NCI-H1105 treated with DMSO at 0.1 percent for 48 hours (cell line): ENCODE data around the gene CTSC.
"Not testable (repeated sequence)": the region's sequence is repeated elsewhere in the genome, so short reads cannot be mapped to it uniquely, and the experiment has no call there.

Experiments
- DNase-seq: peaks from one replicate; lab custom pipeline; 2025; lab: John Stamatoyannopoulos, UW

CTSC gene

GRCh38 chr11:88352139-88352538 is 14.6 kb upstream of the CTSC start:
- DNase-seq = no peak

- DNase-seq = no peak
Observed at GRCh38 chr11:88348870-88349269, 11.3 kb upstream of the CTSC start.

GRCh38 chr11:88345949-88346348 is 8.4 kb upstream of the CTSC start:
- DNase-seq = no peak

- DNase-seq = no peak
Observed at GRCh38 chr11:88345408-88345807, 7.9 kb upstream of the CTSC start.

- DNase-seq = no peak
Observed at GRCh38 chr11:88344869-88345268, 7.3 kb upstream of the CTSC start.

GRCh38 chr11:88341522-88342251 is 4.2 kb upstream of the CTSC start:
- DNase-seq = no peak

GRCh38 chr11:88340366-88340935 is 2.9 kb upstream of the CTSC start:
- DNase-seq = no peak

GRCh38 chr11:88337987-88338668 is 592 bp upstream of the CTSC start:
- DNase-seq = peak; percentile 31

- no peak for DNase-seq
Observed at GRCh38 chr11:88335284-88335683, 2.3 kb downstream of the CTSC start.

- no peak for DNase-seq
Observed at GRCh38 chr11:88333862-88334261, 3.7 kb downstream of the CTSC start.

- no peak for DNase-seq
Observed at GRCh38 chr11:88332851-88333250, 4.7 kb downstream of the CTSC start.

GRCh38 chr11:88330826-88331428 is 6.6 kb downstream of the CTSC start:
- no peak for DNase-seq

GRCh38 chr11:88329563-88330250 is 7.8 kb downstream of the CTSC start:
- no peak for DNase-seq

- DNase-seq = no peak
Observed at GRCh38 chr11:88327462-88328143, 9.9 kb downstream of the CTSC start.

- no peak for DNase-seq
Observed at GRCh38 chr11:88327061-88327460, 10.5 kb downstream of the CTSC start.

- no peak for DNase-seq
Observed at GRCh38 chr11:88326099-88326498, 11.4 kb downstream of the CTSC start.

- no peak for DNase-seq
Observed at GRCh38 chr11:88324562-88325345, 12.8 kb downstream of the CTSC start.

- not testable (repeated sequence) for DNase-seq
Observed at GRCh38 chr11:88322881-88323280, 14.7 kb downstream of the CTSC start.

GRCh38 chr11:88321412-88321811 is 16.1 kb downstream of the CTSC start:
- not testable (repeated sequence) for DNase-seq

GRCh38 chr11:88320149-88320559 is 17.4 kb downstream of the CTSC start:
- DNase-seq = no peak

GRCh38 chr11:88318017-88318416 is 19.5 kb downstream of the CTSC start:
- no peak for DNase-seq
